ENCODE measurements around the gene MAB21L4. TPM values are rescaled to one million over a fixed set of nuclear protein-coding genes. Genes with fewer than 3 reads are reported as not detected.

MAB21L4 gene
- total RNA-seq, 1 donor from 2014 or later, result not detected

DNA sequence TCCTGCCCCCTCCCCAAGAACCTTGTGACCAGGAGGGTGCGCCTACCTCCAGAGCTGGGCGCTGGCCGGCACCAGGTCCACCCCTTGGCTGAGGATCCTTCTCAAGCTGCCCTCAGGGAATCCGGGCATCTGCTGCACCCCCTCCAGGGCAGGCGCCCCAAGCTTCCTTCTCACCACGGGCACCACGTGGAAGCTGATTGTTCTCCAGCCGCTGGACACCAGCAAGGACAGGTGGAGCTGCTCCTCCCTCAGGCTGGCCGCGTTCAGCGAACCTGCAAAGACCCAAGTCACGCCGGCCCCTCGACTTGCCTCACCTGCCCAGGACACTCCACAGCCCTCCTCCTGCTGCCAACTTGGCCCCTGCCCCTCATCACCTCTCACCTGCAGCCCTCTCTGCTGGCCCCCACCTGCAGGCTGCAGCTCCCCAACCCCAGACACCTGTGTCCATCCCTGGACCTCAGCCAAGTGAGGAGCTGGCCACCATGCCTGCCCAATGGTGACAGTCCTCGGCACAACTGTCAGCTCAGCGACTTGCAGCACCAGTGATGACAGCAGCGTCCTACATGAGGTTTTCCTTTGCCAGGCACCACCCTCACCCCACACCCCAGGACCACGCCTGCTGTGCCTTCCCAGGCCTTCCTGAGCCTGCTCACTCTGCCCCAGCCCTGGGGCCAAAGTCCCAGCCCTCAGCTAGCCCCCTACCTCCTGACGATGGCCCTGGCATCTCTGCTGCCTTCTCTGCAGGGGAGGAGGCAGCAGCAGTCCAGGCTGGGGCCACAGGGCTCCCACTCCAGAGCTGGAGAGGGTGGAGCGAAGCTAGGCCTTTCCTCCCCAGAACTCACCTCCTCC is 4.2 kb downstream of the MAB21L4 start:
- peaks cover 1% of the 10 kb centered on the region for H3K4me1 Mint-ChIP-seq (ENCODE audit: low read depth)
- no peak overlapping the region for H3K27ac Mint-ChIP-seq
- H3K9me3 Mint-ChIP-seq, result no peaks in the 10 kb centered on the region
- H3K36me3 Mint-ChIP-seq (ENCODE audit: low read depth), result no peaks in the 10 kb centered on the region
- no peak for DNase-seq (ENCODE audit: low spot score)
- intact Hi-C loops (cut with micrococcal nuclease), result no loop called here
- no peaks in the 10 kb centered on the region for H3K27me3 Mint-ChIP-seq (ENCODE audit: low read depth)
- H3K4me3 Mint-ChIP-seq (ENCODE audit: low read depth), result no peak overlapping the region

DNA sequence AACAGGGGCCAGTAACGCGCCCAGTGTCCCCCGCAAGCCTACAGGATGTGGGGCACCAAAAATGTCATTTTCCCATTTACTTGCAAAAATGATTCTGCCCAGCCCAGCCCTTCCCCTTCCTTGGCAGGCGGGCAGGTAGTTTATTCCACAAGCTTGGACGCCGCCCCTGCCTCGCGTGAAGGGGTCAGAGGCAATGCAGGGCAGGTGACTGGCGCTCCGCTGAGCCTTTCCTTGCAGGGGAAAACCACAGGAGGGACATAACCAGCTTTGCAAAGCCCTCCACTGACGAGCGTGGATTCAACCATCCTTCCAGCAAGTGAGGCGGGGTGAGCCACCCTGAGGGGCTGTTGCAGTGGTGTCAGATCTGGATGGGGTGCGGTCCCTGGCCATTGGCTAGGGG is 5.3 kb downstream of the MAB21L4 start:
- intact Hi-C loops (cut with micrococcal nuclease), result no loop called here

DNA sequence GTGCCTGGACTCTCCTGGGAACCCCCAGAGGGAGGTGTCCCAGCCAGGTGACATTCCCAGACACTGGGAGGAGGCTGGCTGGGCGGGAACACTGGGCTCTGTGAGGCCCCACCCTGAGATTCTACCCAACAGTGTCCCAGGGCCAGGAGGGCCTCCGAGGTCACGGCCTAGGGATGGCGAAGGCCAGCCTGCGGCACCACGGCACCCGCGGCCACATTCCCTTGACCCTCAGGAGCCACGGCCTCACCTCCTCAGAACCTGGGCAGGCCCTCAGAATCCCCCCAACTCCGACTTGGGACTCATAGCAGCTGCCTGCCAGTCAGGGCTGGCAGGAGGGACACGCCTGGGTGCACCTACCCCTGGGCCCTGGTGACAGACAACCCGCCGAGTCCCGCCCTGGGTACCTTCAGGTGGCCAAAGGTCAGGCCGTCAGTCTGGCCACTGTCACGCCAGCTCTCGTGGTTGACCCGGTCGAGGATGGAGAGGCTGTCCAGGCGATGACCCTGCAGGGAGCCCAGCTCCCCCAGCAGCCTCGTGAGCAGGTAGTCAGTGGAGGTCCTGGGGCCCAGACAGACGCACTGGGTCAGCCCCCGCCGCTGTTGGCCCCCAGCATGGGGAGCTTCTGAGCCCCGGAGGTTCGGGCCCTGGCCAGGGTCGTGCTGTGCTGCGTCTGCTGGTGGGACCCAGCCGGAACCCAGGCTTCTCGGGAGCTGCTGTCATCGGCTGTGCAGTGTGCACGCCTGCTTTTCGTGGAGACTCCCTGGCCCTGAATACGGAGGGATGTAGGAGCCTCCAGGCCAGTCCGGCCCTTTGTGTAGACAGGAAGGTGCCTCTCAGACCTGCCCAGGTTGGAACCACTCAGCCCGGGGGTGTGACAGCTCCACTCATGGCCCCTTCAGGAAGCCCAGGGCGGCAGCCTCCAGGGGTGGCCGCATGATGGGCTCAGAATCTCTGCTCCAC is 6.1 kb downstream of the MAB21L4 start:
- peaks cover 1% of the 10 kb centered on the region for H3K4me1 Mint-ChIP-seq (ENCODE audit: low read depth)
- intact Hi-C loops (cut with micrococcal nuclease), result no loop called here
- H3K4me3 Mint-ChIP-seq (ENCODE audit: low read depth), result no peak overlapping the region
- no peaks in the 10 kb centered on the region for H3K9me3 Mint-ChIP-seq
- H3K27me3 Mint-ChIP-seq (ENCODE audit: low read depth), result no peaks in the 10 kb centered on the region
- H3K27ac Mint-ChIP-seq, result no peak overlapping the region
- no peak for DNase-seq (ENCODE audit: low spot score)
- no peaks in the 10 kb centered on the region for H3K36me3 Mint-ChIP-seq (ENCODE audit: low read depth)

More for the DNA sequence above, 5.3 kb downstream of the MAB21L4 start:
- peaks cover 1% of the 10 kb centered on the region for H3K4me1 Mint-ChIP-seq (ENCODE audit: low read depth)
- H3K9me3 Mint-ChIP-seq, result no peaks in the 10 kb centered on the region
- no peaks in the 10 kb centered on the region for H3K27me3 Mint-ChIP-seq (ENCODE audit: low read depth)
- no peak overlapping the region for H3K27ac Mint-ChIP-seq
- no peaks in the 10 kb centered on the region for H3K36me3 Mint-ChIP-seq (ENCODE audit: low read depth)
- no peak for DNase-seq (ENCODE audit: low spot score)
- no peak overlapping the region for H3K4me3 Mint-ChIP-seq (ENCODE audit: low read depth)

DNA sequence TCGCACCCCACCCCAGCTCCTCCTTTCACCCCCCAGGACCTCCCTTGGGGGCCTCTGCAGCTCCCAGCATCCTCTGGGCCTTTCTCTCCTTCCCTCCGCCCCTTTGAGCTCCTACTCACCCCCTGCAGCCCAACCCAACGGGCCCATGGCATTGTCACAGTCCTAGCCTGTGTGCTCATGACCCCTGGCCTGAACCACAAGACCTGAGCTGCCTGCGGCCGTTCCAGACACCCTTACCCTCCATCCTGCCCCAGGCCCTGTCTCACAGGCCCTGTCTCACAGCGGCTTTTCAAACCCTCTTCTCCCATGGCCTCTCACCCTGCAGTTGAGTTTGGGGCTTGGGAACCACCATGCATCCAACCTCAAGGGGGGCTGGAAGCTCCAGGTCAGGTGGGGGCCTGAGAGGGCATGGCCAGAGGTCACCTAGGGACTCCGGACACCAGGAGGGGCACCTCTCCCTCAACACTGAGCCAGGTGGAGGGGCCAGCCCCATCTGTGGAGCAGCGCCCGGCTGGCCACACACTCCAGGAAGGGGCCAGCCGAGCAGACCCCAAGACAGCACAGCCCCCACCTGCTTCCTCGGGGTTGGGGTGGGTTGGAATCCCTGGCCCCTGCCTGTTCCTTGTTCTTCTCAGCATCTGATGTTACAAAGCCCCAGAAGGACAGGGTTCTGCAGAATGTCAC is 6.9 kb downstream of the MAB21L4 start:
- intact Hi-C loops (cut with micrococcal nuclease), result no loop called here
- Mint-ChIP-seq H3K4me1 (ENCODE audit: low read depth) (peaks cover 1% of the 10 kb centered on the region), H3K27ac (no peak overlapping the region), H3K36me3 (ENCODE audit: low read depth) (no peaks in the 10 kb centered on the region), H3K9me3 (no peaks in the 10 kb centered on the region), H3K4me3 (ENCODE audit: low read depth) (no peak overlapping the region), H3K27me3 (ENCODE audit: low read depth) (no peaks in the 10 kb centered on the region)
- DNase-seq (ENCODE audit: low spot score), result no peak

DNA sequence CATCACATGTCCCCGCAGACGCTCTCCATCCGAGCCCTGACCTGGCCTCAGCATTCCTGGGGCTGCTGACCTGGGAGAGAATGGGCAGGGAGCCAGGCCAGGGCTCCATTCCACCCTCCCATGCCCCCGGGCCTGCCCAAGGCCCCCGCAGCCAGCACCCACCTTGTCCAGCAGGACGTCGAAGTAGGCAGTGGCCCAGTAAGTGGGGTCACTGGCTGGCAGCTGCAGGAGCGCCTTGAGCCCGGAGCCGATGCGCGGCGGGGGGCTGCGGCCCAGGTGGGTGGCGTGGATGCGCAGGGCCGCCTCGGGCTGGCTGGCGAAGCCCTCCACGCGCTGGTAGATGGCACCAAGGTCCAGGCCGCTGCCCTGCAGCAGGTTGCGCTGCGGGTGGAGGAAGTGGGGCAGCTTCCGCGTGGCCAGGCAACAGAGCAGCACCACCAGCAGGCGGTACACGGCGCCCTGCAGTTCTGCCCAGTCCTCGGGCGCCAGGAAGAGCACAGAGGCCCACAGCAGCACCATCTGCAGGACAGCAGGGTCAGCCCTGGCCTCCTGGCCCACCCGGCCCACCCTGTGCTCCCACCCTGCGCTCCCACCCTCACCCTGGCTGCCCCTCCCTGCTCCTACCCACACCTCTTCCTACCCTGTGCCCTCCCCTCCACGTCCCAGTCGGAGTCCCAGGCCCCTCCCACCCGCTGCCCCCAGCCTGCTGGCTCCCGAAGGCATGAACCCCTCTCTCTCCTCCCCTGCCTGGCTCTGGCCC is 7.6 kb downstream of the MAB21L4 start:
- Mint-ChIP-seq H3K4me1 (ENCODE audit: low read depth) (no peaks in the 10 kb centered on the region), H3K9me3 (no peaks in the 10 kb centered on the region), H3K36me3 (ENCODE audit: low read depth) (no peaks in the 10 kb centered on the region), H3K4me3 (ENCODE audit: low read depth) (no peak overlapping the region), H3K27ac (no peak overlapping the region), H3K27me3 (ENCODE audit: low read depth) (peaks cover 1% of the 10 kb centered on the region)
- no peak for DNase-seq (ENCODE audit: low spot score)
- intact Hi-C loops (cut with micrococcal nuclease), result no loop called here

DNA sequence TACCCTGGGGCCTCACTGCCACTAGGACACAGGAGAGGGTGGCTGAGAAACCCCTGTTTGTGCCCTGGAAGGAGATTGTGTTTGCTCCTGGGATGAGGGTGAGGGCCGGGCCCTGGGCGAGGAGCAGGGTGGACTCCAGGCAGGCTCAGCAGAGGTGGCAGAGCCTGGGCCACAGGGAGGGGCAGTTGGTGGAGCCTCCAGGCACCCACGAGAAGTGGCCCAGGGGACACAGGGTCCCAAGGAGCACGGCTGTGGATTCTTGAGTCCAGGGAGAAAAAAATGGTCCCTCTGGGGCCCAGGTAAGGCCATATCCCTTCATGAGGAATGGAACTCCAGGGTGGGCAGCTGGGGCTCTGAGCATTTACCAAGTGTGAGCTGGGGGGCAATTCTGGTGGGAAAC is 8.3 kb downstream of the MAB21L4 start:
- DNase-seq (ENCODE audit: low spot score), result no peak
- no peaks in the 10 kb centered on the region for H3K36me3 Mint-ChIP-seq (ENCODE audit: low read depth)
- H3K4me3 Mint-ChIP-seq (ENCODE audit: low read depth), result no peak overlapping the region
- peaks cover 3% of the 10 kb centered on the region for H3K27me3 Mint-ChIP-seq (ENCODE audit: low read depth)
- no peaks in the 10 kb centered on the region for H3K9me3 Mint-ChIP-seq
- H3K4me1 Mint-ChIP-seq (ENCODE audit: low read depth), result no peaks in the 10 kb centered on the region
- intact Hi-C loops (cut with micrococcal nuclease), result no loop called here
- H3K27ac Mint-ChIP-seq, result no peak overlapping the region

DNA sequence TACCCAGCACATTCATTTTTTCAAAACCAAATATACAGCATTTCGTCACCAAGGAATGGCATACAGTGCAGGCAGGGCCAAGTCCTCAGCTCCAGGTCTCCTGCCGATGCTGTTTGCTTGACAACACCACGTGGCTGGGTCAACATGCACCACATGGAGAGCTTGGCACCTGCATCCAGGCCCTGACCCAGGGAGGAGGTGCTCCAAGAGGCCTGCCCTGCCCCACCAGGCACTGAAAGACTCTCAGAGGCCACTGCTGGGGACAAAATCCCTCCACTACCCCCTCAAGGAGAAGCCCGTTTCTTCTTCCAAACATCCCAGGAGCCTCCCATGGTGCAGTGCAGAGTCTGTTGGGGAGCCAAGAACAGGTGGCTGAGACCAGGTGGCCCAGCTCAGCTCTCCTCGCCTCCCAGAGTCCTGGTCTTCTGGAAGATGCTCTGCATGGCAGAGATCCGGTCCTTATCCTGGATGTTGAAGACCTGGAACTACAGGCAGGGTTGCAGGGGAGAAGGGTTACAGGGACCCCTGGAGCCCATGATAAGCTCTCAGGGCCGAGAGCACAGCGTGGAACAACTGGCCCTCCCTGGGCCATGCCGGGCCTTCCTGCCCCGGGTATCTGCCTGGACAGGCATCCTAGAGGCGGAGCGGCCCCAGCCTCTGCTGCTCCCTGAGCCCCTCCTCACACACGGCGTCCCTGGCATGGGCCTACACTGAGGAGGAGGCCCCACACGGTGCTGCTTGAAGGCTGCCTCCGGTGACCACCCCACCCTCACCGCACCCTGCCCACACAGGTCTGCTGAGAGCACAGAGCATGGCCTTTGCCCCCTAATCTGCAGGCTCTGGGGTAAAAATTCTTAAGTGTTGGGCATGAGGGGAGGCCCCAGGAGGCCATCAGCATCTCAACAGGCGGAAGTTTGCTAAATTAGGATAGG is 9.0 kb downstream of the MAB21L4 start:
- Mint-ChIP-seq H3K36me3 (ENCODE audit: low read depth) (no peaks in the 10 kb centered on the region), H3K27ac (no peak overlapping the region), H3K27me3 (ENCODE audit: low read depth) (peaks cover 5% of the 10 kb centered on the region), H3K4me1 (ENCODE audit: low read depth) (no peaks in the 10 kb centered on the region), H3K9me3 (no peaks in the 10 kb centered on the region), H3K4me3 (ENCODE audit: low read depth) (no peak overlapping the region)
- DNase-seq (ENCODE audit: low spot score), result no peak
- intact Hi-C loops (cut with micrococcal nuclease), result no loop called here

DNA sequence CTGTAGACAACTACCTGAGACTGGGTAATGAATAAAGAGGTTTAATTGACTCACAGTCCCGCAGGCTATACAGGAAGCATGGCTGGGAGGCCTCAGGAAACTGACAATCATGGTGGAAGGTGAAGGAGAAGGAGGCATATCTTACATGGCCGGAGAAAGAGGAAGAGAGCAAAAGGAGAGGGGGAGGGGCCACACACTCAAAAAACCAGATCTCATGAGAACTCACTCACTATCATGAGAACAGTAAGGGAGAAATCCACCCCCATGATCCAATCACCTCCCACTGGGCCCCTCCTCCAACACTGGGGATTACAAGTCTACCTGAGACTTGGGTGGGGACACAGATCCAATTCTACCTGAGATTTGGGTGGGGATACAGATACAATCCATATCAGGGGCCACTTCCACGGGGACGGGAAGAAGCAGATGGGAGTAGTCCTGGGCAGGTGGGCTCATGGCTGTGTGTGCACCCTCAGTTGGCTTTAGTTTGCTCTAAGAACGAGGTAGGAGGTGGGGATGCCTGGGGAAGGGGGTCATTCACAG is 9.9 kb downstream of the MAB21L4 start:
- DNase-seq (ENCODE audit: low spot score), result no peak
- Mint-ChIP-seq H3K9me3 (no peaks in the 10 kb centered on the region), H3K4me3 (ENCODE audit: low read depth) (no peak overlapping the region), H3K36me3 (ENCODE audit: low read depth) (no peaks in the 10 kb centered on the region), H3K4me1 (ENCODE audit: low read depth) (no peaks in the 10 kb centered on the region), H3K27me3 (ENCODE audit: low read depth) (peaks cover 7% of the 10 kb centered on the region), H3K27ac (no peak overlapping the region)
- intact Hi-C loops (cut with micrococcal nuclease), result no loop called here

DNA sequence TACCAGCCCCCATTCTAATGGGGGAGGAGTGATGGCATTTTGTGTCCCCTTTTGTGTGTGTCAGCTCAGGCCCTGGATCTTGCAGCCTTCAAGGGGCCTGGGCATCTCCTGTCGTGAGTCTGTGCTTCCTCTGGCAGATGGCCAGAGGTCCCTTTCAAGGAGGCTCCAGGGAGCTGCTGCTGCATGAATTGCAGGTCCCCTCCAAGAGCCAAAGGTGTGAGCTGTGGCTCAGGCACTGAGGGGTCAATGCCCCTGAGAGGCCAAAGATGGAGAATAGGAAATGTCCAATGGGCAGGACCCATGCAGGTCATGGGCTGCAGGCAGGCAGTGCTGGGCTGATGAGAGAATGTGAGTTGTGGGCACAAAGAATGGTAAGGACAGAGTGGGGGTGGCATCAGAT is 10.4 kb downstream of the MAB21L4 start:
- Mint-ChIP-seq H3K4me1 (ENCODE audit: low read depth) (no peaks in the 10 kb centered on the region), H3K36me3 (ENCODE audit: low read depth) (no peaks in the 10 kb centered on the region), H3K27me3 (ENCODE audit: low read depth) (peaks cover 7% of the 10 kb centered on the region), H3K4me3 (ENCODE audit: low read depth) (no peak overlapping the region), H3K9me3 (no peaks in the 10 kb centered on the region), H3K27ac (no peak overlapping the region)
- no peak for DNase-seq (ENCODE audit: low spot score)
- intact Hi-C loops (cut with micrococcal nuclease), result no loop called here

DNA sequence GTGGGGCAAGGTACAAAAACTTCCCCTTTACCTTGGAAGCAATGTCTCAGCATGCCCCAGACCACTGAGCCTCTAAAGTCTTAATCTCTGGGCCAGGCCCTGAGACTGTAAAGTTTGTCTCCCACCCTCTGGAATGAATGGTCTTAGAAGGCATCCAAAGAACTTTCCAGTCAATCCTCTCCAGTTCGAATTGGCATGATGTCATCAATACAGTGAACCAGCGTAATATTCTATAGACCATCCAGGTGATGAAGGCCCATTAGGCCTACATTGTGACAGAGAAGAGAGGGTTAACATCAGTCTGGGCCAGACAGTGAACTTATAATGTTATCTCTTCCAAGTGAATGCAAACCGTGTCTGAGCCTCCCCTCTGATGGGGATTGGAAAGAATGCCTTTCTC is 11.2 kb downstream of the MAB21L4 start:
- intact Hi-C loops (cut with micrococcal nuclease), result no loop called here

DNA sequence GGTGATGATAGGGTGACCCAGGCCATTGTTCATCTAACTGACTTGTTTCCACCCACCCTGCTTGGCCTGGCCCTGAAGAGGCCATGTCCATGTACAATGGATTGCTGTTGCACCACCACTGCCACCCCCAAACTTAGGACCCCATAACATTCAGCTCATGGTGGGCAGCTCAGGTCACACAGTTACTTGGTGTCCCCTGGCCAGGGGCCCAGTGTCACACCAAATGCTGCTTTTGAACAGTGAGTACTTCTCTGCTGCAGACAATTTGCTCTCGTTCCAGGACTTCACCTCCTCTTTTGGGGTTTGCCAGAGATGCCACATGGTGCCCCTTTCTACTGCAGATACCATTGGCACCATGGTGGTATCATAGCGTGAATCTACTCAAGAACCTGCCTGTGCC is 11.7 kb downstream of the MAB21L4 start:
- Mint-ChIP-seq H3K4me3 (ENCODE audit: low read depth) (no peak overlapping the region), H3K36me3 (ENCODE audit: low read depth) (no peaks in the 10 kb centered on the region), H3K4me1 (ENCODE audit: low read depth) (no peaks in the 10 kb centered on the region), H3K9me3 (no peaks in the 10 kb centered on the region), H3K27me3 (ENCODE audit: low read depth) (peaks cover 7% of the 10 kb centered on the region), H3K27ac (no peak overlapping the region)
- intact Hi-C loops (cut with micrococcal nuclease), result no loop called here
- DNase-seq (ENCODE audit: low spot score), result no peak

More for the DNA sequence above, 11.2 kb downstream of the MAB21L4 start:
- no peak for DNase-seq (ENCODE audit: low spot score)
- H3K27me3 Mint-ChIP-seq (ENCODE audit: low read depth), result peaks cover 7% of the 10 kb centered on the region
- no peaks in the 10 kb centered on the region for H3K9me3 Mint-ChIP-seq
- no peak overlapping the region for H3K27ac Mint-ChIP-seq
- H3K4me3 Mint-ChIP-seq (ENCODE audit: low read depth), result no peak overlapping the region
- H3K36me3 Mint-ChIP-seq (ENCODE audit: low read depth), result no peaks in the 10 kb centered on the region
- no peaks in the 10 kb centered on the region for H3K4me1 Mint-ChIP-seq (ENCODE audit: low read depth)

Data from activated T-helper 2 cell treated with anti-CD3 and anti-CD28 coated beads, Interferon-gamma antibody, Interleukin-2, Interleukin-4, amounts not matched to agents 10 μg/mL and 5 μg/mL and 100 μg/mL, durations not matched to agents 14 hours and 24 hours and 36 hours (primary cell).